ENCODE data around the gene CORO2A. TPM values are rescaled to one million over a fixed set of nuclear protein-coding genes. Genes with fewer than 3 reads are reported as not detected.

Gene CORO2A
- total RNA-seq, 1 donor: 0.36 TPM

DNA sequence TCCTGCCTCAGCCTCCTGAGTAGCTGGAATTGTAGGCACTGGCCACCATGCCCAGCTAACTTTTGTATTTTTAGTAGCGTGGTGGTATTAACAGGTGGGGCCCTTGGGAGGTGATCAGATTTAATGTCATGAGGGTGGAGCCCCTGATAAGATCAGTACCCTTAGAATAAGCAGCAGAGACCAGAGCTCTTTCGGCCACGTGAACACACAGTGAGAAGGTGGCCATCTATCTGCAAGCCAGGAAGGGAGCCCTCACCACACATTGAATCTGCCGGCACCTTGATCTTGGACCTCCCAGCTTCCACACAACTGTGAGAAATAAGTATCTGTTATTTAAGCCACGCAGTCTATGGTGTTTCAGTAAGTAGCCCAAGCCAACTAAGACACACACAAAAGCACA, 40.5 kb upstream of the CORO2A start:
- no peak overlapping the region for H3K4me3 ChIP-seq (ENCODE audit: low read depth, low read length)
- DNase-seq (ENCODE audit: low read depth): no peak
- TF ChIP-seq, protein P1, sequence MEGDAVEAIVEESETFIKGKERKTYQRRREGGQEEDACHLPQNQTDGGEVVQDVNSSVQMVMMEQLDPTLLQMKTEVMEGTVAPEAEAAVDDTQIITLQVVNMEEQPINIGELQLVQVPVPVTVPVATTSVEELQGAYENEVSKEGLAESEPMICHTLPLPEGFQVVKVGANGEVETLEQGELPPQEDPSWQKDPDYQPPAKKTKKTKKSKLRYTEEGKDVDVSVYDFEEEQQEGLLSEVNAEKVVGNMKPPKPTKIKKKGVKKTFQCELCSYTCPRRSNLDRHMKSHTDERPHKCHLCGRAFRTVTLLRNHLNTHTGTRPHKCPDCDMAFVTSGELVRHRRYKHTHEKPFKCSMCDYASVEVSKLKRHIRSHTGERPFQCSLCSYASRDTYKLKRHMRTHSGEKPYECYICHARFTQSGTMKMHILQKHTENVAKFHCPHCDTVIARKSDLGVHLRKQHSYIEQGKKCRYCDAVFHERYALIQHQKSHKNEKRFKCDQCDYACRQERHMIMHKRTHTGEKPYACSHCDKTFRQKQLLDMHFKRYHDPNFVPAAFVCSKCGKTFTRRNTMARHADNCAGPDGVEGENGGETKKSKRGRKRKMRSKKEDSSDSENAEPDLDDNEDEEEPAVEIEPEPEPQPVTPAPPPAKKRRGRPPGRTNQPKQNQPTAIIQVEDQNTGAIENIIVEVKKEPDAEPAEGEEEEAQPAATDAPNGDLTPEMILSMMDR (IDR thresholded peaks at IDR 0.05; ENCODE audit: insufficient read depth, low read length): no peak

DNA sequence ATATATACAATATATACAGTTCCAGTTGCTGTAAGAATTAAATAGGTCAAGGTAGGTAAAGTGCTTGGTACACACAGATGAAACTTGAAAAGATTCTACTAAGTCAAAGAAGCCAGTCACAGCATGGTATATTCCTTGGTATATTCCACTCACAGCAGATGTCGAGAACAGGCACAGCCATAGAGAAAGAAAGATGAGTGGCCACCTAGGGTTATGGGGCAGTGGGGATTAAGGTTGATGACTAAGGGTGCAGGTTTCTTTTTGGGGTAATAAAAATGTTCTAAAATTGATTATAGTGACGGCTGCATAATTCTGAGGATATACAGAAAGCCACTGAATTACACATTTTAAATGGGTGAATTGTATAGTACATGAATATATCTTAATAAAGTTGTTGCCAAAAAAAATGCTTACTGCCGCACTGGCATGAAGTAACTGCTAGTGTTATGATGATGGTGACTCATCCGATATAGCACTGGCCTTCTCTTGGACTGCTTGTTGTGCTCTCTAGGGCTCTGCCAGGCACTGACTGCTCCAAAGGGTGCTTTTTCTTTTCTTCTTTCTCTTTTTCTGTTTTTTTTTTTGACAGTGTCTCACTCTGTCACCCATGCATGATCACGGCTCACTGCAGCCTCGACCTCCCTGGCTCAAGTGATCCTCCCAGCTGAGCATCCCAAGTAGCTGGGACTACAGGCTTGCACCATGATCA, 39.5 kb upstream of the CORO2A start:
- no peak overlapping the region for H3K4me3 ChIP-seq (ENCODE audit: low read depth, low read length)
- peak; percentile 91 for DNase-seq (ENCODE audit: low read depth)
- TF ChIP-seq, protein P1 (IDR thresholded peaks at IDR 0.05; ENCODE audit: insufficient read depth, low read length): no peak

DNA sequence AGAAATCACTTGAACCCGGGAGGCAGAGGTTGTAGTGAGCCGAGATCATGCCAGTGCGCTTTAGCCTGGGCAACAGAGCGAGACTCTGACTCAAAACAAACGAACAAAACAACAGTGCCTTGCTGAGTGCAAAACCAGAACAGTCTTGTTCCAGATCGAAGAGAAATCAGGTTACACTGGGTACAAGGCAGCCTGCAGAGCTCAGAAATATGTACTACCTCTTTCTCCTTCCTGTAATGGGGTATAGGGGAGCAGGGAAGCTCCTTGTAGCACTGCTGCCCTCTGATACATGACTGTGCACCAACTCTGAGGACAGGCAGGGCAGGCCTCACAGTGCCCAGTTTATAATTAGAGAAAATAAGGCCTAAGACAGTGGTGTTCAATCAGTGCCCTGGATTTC, 38.4 kb upstream of the CORO2A start:
- no peak for DNase-seq (ENCODE audit: low read depth)
- no peak overlapping the region for H3K4me3 ChIP-seq (ENCODE audit: low read depth, low read length)
- TF ChIP-seq, protein P1 (IDR thresholded peaks at IDR 0.05; ENCODE audit: insufficient read depth, low read length): no peak

DNA sequence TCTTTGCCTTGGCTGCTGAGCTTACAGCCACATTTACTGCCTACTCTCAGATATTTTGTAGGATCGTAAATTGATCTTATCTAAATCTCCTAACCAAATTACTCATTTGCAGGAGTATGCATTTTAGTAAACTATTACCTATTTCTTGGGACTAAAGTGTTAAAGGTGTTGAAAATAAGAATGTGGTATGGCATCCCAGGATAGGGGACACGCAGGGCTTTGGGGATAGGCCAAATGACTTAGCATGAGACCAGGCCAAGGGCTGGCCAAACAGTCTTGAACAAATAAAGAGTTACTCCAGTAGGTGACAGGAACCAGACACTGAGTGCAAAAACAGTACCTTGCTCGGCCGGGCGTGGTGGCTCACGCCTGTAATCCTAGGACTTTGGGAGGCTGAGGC, 37.9 kb upstream of the CORO2A start:
- DNase-seq (ENCODE audit: low read depth): no peak
- no peak overlapping the region for H3K4me3 ChIP-seq (ENCODE audit: low read depth, low read length)
- TF ChIP-seq, protein P1 (IDR thresholded peaks at IDR 0.05; ENCODE audit: insufficient read depth, low read length): no peak

DNA sequence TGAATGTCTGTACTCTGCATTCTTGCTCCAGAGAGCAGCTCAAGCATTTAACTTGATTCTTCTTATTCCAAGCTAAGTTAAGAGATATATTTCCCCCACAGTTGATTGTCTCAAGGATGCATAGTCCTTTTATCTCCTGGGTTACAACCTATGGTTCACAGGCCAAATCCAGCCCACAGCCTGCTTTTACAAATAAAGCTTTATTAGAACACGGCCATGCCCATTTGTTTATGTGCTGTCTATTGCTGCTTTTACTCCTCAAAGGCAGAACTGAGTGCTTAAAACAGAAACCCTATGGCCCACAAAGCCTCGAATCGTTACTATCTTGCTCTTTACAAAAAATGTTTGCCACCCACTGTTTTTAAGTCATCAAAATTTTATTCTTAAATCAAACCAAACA, 37.2 kb upstream of the CORO2A start:
- H3K4me3 ChIP-seq (ENCODE audit: low read depth, low read length): no peak overlapping the region
- no peak for DNase-seq (ENCODE audit: low read depth)
- TF ChIP-seq, protein P1 (IDR thresholded peaks at IDR 0.05; ENCODE audit: insufficient read depth, low read length): no peak

DNA sequence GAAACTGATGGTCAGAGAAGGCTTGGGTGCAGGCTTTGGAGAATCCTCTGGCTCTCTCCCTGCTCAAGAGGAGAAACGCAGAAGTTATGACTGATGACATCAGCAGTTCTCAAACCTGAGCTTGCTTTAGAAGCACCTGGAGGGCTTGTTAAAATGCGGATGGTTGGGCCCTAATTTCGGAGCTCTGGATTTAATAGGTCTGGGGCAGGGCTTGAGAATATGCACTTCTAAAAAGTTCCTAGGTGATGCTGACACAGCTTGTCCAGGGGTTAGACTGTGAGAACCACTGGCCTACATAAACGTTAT, 36.6 kb upstream of the CORO2A start:
- TF ChIP-seq, protein P1 (IDR thresholded peaks at IDR 0.05; ENCODE audit: insufficient read depth, low read length): no peak
- DNase-seq (ENCODE audit: low read depth): no peak
- no peak overlapping the region for H3K4me3 ChIP-seq (ENCODE audit: low read depth, low read length)

All from fibroblast of the aortic adventitia (primary cell).